RPMI7951 (cell line): Measurements from ENCODE around the gene VGLL2. TPM values are rescaled to one million over a fixed set of nuclear protein-coding genes. Genes with fewer than 3 reads are reported as not detected.

Experiments
- DNase-seq: peaks from one replicate; pipeline ENCODE4 v3.0.0-alpha.2; 2012; ENCODE audit warnings: low read depth
- total RNA-seq: library from RNA; depleted of rRNA; stranded (reverse); fragments of >200 nt; shearing (Covaris generic); gene quantifications from 2 replicates; pipeline ENCODE4 v1.2.3, GENCODE V29; 2014; rRNA removed

VGLL2 gene
- total RNA-seq, 1 experiment from 2014 or later, result not detected

GRCh38 chr6:117317261-117317660 is 51.9 kb downstream of the VGLL2 start:
- DNase-seq, result peak; percentile 40

Other genes starting within 250 kb of the VGLL2 start
- 0.36 and 0.49 TPM in 2 replicates for gene ROS1, start 160.4 kb downstream of the VGLL2 start, total RNA-seq
- gene DCBLD1, start 217.1 kb downstream of the VGLL2 start, total RNA-seq, result 23.9 and 30.3 TPM in 2 replicates